D721Med (cell line): ENCODE measurements around the gene HMG20A.

ENCODE experiments used
- DNase-seq: peaks from one replicate; pipeline ENCODE4 v3.0.0; 2011; ENCODE audit warnings: low spot score; ENCODE audit not compliant: insufficient read length
- FAIRE-seq: peaks from 2 replicates; lab custom pipeline; 2011; peaks lifted over from hg19 to GRCh38; lab: Jason Lieb, UNC
- CTCF ChIP-seq: IDR thresholded peaks from 2 replicates; pipeline ENCODE4 v1.5.1; 2012; ENCODE audit warnings: mild to moderate bottlenecking, control low read depth; ENCODE audit not compliant: insufficient read depth; ENCODE audit errors: missing control alignments

HMG20A gene

GRCh38 chr15:77475898-77476297 lies 55.2 kb downstream of the HMG20A start:
- no peak for DNase-seq
- no peak for FAIRE-seq
- TF ChIP-seq CTCF: no peak

DNA sequence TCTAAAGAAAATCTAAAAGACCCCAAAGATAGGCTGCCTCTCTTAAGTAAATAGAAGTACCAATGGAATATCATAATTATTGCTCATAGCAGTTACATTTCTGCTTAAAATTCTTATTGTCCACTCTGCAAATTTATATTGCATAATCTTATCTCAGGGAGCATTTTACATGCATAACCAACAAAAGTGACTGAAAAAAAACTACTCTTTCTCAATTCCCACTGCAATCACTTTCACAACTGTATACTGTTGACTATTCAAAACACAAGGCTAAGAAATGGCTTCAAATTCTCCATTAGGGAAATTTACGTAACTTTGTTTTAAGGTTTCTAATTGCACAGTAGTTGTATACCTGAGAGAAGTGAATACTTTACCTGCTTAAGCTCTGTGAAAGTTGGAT lies 56.3 kb downstream of the HMG20A start:
- DNase-seq (no peak), FAIRE-seq (no peak)
- no peak for TF ChIP-seq CTCF

DNA sequence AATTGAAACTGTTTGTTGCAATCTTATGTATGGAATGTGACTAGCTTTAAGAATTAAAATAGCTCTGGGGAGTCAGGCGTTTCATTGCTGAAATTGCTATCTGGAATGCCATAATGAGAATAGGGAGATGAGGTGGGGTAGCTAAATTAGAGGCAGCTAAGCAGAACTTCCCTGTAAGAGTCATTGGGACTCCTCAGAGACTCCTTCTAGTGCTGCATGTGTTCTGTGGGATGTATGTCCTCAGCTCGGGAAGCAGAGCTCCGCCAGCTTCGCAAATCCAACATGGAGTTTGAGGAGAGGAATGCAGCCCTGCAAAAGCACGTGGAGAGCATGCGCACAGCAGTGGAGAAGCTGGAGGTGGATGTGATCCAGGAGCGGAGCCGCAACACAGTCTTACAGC lies 57.4 kb downstream of the HMG20A start:
- no peak for DNase-seq
- FAIRE-seq: no peak
- TF ChIP-seq CTCF: no peak

DNA sequence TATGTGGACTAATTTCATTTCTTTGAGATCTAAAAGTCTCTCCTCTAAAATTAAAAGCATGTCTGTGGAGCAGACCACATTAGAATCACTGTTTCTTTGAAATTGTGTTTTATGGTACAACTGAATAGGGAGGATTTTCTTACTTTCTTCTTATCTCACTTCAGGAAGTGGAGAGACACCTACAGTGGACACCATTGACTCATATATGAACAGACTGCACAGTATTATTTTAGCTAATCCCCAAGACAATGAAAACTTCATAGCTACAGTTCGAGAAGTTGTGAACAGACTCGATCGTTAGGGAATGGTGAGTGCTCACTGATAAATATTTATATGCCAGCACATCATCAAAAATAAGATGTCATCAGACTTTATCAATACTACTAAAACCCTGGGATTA lies 58.3 kb downstream of the HMG20A start:
- FAIRE-seq (no peak), DNase-seq (no peak)
- no peak for TF ChIP-seq CTCF

- DNase-seq (no peak), FAIRE-seq (no peak)
- TF ChIP-seq CTCF: no peak
Observed at GRCh38 chr15:77480859-77481633, 60.4 kb downstream of the HMG20A start.

- DNase-seq: no peak
- TF ChIP-seq CTCF: no peak
- no peak for FAIRE-seq
Observed at GRCh38 chr15:77481670-77482069, 61.0 kb downstream of the HMG20A start.

DNA sequence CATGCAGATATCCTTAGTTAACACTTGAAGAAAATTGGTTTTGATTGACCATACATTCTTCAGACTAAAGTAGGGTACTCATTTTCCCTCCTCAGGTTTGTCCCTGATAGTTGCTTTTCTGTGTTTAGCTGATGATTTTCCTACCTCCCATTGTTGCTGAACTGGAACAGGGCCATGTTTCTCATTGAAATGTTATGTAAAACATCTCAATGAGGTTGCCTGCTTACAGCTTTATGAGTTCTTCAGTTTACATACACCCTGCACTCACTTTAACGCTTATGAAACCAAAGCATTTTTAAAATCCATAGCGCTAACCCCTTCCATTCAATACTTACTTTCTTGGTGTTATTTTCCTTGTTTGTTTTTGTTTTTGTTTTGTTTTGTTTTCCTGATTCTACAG lies 61.9 kb downstream of the HMG20A start:
- no peak for TF ChIP-seq CTCF
- DNase-seq (no peak), FAIRE-seq (no peak)
